T-helper 2 cell treated with Interferon-gamma antibody and Interleukin-4, amounts not matched to agents 5 μg/mL and 100 μg/mL, for 36 hours (primary cell): ENCODE results near the gene PAF1.
A peak's percentile ranks its signal among the peaks of the same experiment; 100 is the strongest.

Source experiments
- DNase-seq: peaks from one replicate; pipeline ENCODE4 v3.0.0; 2021; ENCODE audit warnings: low spot score
- H3K27ac Mint-ChIP-seq: one replicate; pipeline ENCODE4 v1.8.0; 2021; ENCODE audit warnings: mild to moderate bottlenecking, mixed read lengths
- H3K27me3 Mint-ChIP-seq: one replicate; pipeline ENCODE4 v1.8.0; 2021; ENCODE audit warnings: low read depth, mixed read lengths
- H3K36me3 Mint-ChIP-seq: one replicate; pipeline ENCODE4 v1.8.0; 2021; ENCODE audit warnings: low read depth, mixed read lengths
- H3K4me1 Mint-ChIP-seq: one replicate; pipeline ENCODE4 v1.8.0; 2021; ENCODE audit warnings: low read depth, mixed read lengths
- H3K4me3 Mint-ChIP-seq: one replicate; pipeline ENCODE4 v1.8.0; 2022; ENCODE audit warnings: mild to moderate bottlenecking, moderate library complexity, mixed read lengths
- H3K9me3 Mint-ChIP-seq: one replicate; pipeline ENCODE4 v1.8.0; 2021; ENCODE audit warnings: mixed read lengths

Gene PAF1

DNA sequence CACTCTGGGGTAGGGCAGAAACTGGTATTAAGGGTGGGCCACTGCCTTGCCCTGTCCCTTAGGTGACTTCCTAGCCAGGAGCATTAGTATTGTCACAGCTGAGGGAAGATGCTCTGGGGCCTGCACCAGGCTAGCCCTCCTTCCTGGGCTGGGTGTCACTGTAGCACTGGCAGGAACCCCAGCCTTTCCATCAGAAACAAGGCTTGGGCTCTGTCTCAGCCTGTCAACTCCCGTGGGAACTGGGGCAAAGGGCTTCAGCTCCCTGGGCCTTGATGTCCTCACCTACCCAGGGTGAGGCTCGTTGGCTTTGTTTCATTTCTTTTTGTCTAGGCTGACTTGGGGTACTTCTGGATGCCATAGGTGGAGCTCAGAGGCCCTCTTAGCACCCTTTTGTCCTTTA lies 18.0 kb downstream of the PAF1 start:
- no peaks in the 10 kb centered on the region for H3K4me1 Mint-ChIP-seq
- no peaks in the 10 kb centered on the region for H3K9me3 Mint-ChIP-seq
- peaks cover 46% of the 10 kb centered on the region for H3K36me3 Mint-ChIP-seq
- H3K27ac Mint-ChIP-seq, result peak overlapping the region; percentile 49
- no peak overlapping the region for H3K4me3 Mint-ChIP-seq
- H3K27me3 Mint-ChIP-seq, result no peaks in the 10 kb centered on the region
- DNase-seq, result no peak

DNA sequence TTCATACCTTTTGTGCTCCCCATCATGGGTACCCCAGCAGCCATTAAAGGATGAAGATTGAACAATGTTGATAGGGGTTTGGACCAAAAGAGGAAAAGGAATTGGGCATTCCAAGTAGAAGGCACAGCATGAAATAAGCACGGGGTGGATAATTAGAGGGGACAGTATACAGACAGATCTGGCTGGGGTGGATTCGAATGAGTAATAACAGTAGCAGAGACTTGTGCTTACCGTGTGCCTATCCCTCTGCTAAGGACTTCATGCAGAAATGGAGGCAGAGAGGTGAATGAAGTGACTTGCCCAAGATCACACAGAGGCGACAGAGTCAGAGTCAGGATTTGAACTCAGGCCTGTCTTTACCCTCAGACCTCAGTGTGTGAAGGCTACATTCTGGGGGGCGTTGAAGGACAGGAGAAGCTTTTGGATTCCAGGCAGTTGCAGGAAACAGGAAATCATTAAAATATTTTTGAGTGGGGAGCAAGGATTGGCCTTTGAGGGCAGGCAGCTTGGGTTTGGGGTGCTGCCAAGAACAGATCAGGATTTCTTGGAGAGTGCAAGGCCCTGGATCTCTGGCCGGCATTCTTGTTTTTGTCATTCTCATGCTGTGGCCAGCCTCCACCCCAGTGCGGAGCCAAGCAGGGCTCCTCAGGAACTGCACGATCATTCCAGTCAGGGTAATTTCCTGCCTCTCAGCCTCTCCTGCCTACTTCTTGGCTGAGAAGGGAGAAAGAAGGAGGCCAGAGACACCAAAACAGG lies 18.7 kb downstream of the PAF1 start:
- Mint-ChIP-seq H3K4me1 (no peaks in the 10 kb centered on the region), H3K27ac (no peak overlapping the region), H3K36me3 (peaks cover 41% of the 10 kb centered on the region)

DNA sequence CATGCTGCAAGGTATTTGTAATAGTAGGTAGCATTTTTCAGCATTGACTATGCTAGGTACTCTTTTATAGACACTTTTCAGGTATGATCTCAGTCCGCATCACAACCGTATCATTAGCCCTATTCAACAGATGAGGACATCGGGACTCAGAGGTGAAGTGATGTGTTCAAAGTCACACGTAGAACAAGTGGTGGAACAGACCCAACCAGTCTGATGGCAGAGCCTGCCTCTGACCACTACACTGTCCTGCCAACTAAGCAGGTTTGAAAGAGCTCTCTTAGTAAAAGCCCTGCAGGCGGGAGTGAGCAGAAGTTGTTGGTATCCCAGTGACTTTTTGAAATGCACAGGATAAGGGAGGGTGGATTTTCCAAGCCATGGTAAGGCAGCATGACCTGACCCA lies 20.2 kb downstream of the PAF1 start:
- H3K4me3 Mint-ChIP-seq, result no peak overlapping the region
- no peaks in the 10 kb centered on the region for H3K9me3 Mint-ChIP-seq
- H3K36me3 Mint-ChIP-seq, result peaks cover 30% of the 10 kb centered on the region
- DNase-seq, result no peak
- H3K27ac Mint-ChIP-seq, result peak overlapping the region; percentile 40
- H3K27me3 Mint-ChIP-seq, result no peaks in the 10 kb centered on the region
- H3K4me1 Mint-ChIP-seq, result no peaks in the 10 kb centered on the region

More for the DNA sequence above, 18.7 kb downstream of the PAF1 start:
- no peak overlapping the region for H3K4me3 Mint-ChIP-seq
- no peak for DNase-seq
- no peaks in the 10 kb centered on the region for H3K27me3 Mint-ChIP-seq
- no peaks in the 10 kb centered on the region for H3K9me3 Mint-ChIP-seq

DNA sequence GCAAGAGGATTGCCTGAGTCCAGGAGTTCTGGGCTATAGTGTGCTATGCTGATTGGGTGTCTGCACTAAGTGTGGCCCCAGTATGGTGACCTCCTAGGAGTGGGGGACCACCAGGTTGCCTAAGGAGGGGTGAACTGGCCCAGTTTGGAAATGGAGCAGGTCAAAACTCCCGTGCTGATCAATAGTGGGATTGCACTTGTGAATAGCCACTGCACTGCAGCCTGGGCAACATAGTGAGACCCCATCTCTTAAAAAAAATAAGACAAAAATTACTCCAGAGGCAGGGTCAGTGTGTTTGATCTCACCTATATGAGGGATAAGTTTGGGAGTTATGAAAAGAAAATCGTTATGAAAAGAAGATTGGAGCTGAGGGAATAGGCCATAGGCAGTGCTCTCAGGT lies 21.7 kb downstream of the PAF1 start:
- Mint-ChIP-seq H3K27me3 (no peaks in the 10 kb centered on the region), H3K4me1 (no peaks in the 10 kb centered on the region), H3K36me3 (peaks cover 30% of the 10 kb centered on the region), H3K9me3 (no peaks in the 10 kb centered on the region), H3K27ac (no peak overlapping the region), H3K4me3 (no peak overlapping the region)
- DNase-seq, result no peak

DNA sequence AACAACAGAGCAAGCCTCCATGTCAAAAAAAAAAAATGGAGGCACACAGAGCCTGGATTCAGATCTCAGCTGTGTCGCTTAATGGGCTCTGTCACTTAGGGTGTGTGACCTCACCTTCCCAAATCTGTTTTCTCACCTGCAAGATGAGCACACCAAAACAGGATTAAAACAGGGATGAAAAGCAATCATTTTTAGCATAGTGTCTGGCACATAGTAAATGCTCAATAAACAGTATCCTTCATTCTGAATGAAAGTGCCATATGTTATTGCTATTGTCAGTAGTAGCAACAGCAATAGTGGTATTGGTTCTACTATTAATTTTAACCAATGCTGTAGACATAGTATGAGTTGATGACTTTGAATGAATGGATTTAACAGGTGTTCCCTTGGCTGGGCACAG lies 25.4 kb downstream of the PAF1 start:
- H3K9me3 Mint-ChIP-seq, result no peaks in the 10 kb centered on the region
- DNase-seq, result no peak
- no peaks in the 10 kb centered on the region for H3K4me1 Mint-ChIP-seq
- H3K27me3 Mint-ChIP-seq, result no peaks in the 10 kb centered on the region
- H3K27ac Mint-ChIP-seq, result no peak overlapping the region
- H3K4me3 Mint-ChIP-seq, result no peak overlapping the region
- H3K36me3 Mint-ChIP-seq, result peaks cover 28% of the 10 kb centered on the region

DNA sequence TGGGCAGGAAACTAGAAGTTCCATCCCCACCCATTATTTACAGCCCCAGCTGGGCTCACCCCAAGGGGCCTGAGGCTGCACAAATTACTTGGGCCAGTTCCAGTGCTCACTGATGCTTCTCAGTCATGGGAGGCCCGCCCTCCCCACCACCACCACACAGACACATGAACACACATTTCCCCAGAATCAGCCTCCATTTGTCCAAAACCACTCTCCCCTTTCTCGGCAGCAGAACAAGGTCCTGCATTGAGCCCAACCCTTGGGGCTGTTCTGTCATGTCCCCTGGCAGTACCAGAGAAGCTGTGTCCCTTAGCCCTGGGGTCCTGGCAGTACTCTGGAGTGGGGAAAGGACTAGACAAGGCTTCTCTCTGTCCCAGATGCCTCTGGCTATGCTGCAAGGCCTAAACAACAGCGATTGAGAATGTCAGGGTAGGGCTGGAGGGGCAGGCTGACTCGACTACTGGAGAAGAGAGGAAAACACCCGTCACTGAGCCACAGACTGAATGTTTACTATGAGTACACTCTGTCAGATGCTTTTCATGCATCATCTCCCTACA lies 26.9 kb downstream of the PAF1 start:
- no peak for DNase-seq
- Mint-ChIP-seq H3K36me3 (peaks cover 27% of the 10 kb centered on the region), H3K9me3 (no peaks in the 10 kb centered on the region), H3K4me1 (no peaks in the 10 kb centered on the region), H3K27me3 (no peaks in the 10 kb centered on the region), H3K27ac (no peak overlapping the region), H3K4me3 (no peak overlapping the region)

DNA sequence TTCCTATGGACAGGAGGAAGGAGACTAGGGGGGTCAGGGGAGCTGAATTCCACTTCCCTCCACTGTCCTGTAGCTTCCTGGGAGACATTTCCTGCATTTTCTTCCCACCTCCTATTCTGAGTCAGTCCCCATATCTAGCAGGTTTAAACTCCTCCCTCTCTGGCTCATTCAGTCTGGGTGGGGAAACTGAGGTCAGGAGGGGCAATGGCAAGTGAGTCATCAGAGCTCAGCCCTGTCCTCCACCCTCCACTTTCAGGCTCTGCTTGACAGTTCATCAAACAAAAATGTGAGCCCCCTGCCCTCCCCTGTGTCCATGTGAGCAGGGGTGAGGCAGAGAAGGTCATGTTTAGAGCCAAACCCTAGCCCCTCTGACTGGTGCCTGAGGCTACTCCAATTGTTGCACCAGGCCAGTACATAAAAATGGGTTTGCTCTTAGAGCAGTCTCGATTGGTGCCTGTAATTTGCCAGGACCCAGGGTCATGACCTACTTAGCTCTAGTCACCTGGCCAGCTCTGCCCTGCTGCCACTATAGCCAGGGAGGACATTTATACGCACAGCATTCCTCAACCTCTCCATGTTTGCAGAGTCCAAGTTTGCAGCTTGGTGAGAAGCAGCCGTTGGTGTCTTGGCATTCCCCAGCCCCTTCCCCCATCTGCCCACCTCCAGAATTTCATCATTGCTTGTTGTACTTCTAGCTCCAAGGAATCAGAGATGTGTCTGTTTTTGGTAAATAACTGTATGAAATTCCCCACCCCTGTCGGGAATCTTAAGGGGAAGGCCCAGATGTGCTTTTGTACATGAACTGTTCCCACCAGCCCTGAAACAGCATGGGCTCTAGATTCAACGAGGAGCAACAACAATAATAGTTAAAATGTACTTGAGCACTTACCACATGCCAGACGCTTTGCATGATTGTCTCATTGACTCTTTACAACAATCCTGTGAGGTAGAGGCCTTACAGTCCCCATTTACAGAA lies 27.9 kb downstream of the PAF1 start:
- H3K4me1 Mint-ChIP-seq, result no peaks in the 10 kb centered on the region
- no peaks in the 10 kb centered on the region for H3K9me3 Mint-ChIP-seq
- H3K27me3 Mint-ChIP-seq, result no peaks in the 10 kb centered on the region
- no peak overlapping the region for H3K27ac Mint-ChIP-seq
- H3K4me3 Mint-ChIP-seq, result no peak overlapping the region
- DNase-seq, result no peak
- H3K36me3 Mint-ChIP-seq, result peaks cover 29% of the 10 kb centered on the region

DNA sequence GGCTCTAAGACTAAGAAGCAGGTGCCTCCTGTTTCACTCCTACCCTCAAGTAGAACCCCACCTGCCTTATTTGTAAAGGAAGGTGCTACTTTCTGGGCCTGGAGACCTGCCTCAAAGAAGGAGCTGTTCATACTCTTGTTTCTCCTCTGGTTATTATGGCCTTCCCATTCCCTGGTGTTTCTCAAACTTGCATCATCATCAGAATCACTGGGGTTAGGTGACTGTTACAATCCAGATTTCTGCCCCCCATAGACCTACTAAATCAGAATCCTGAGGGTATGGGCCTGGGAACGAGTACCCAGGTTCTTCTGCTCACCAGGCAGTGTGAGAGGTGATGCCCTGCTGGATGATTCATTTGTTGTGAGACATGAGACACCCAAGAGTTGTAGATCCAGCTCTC lies 30.3 kb downstream of the PAF1 start:
- no peaks in the 10 kb centered on the region for H3K9me3 Mint-ChIP-seq
- H3K4me1 Mint-ChIP-seq, result peaks cover 4% of the 10 kb centered on the region
- peaks cover 46% of the 10 kb centered on the region for H3K36me3 Mint-ChIP-seq
- H3K27ac Mint-ChIP-seq, result no peak overlapping the region
- H3K27me3 Mint-ChIP-seq, result no peaks in the 10 kb centered on the region
- no peak for DNase-seq
- H3K4me3 Mint-ChIP-seq, result no peak overlapping the region

DNA sequence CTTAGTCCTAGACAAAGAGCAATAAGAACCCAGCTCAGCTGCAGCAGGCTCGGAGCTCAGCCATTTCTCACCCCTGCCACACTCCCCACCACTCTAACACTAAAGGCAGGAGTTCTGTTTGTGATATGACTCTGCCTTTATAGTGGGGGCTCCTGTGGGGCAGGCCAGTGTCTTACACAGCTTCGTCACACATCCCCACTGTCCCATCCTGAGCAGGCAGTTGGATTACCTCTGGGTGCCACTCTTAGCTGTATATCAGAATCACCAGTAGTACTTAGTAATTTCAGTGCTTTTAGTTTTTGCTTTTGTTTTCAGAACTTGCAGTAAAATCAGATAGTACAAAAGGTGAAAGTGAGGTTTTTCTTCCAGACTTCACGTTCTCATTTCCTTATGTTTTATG lies 31.9 kb downstream of the PAF1 start:
- DNase-seq, result no peak
- H3K27ac Mint-ChIP-seq, result no peak overlapping the region
- peaks cover 45% of the 10 kb centered on the region for H3K36me3 Mint-ChIP-seq
- H3K9me3 Mint-ChIP-seq, result no peaks in the 10 kb centered on the region
- H3K4me1 Mint-ChIP-seq, result peaks cover 4% of the 10 kb centered on the region
- no peak overlapping the region for H3K4me3 Mint-ChIP-seq
- H3K27me3 Mint-ChIP-seq, result no peaks in the 10 kb centered on the region

DNA sequence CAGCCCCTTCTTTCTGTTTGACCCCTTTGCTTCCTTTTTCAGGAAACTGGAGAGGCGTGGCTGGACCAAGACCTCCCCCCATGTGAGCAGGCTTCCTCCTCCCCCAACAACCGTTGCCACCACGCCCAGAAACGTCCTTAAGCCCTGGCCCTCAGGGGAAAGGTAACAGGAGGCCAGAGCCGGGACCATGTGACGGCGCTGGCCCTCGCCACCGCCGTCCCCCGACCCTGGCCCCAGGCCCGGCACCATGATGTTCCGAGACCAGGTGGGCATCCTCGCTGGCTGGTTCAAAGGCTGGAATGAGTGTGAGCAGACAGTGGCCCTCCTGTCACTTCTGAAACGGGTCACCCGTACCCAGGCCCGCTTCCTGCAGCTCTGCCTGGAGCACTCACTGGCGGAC lies 34.3 kb downstream of the PAF1 start:
- Mint-ChIP-seq H3K36me3 (peaks cover 46% of the 10 kb centered on the region), H3K27ac (no peak overlapping the region), H3K9me3 (no peaks in the 10 kb centered on the region), H3K4me3 (no peak overlapping the region), H3K27me3 (no peaks in the 10 kb centered on the region), H3K4me1 (peaks cover 10% of the 10 kb centered on the region)
- no peak for DNase-seq

DNA sequence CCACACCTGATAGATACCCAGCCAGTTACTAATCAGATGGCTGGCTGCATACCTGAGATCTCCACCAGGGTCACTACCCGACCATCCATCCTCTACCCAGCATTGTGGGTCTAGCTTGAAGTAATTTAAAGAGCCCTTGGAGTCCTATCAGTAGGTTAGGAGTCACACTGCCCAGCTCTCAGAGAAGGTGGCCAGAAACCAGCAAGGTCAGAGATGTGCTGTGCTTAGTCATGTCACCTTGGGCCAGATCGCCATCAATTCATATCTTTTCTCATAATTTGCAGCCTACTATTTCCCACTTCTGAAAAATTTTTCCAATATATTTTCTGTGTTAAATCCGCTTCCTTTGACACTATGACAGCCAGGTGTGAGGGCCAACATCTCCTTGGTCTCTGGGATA lies 34.8 kb downstream of the PAF1 start:
- no peaks in the 10 kb centered on the region for H3K27me3 Mint-ChIP-seq
- H3K4me3 Mint-ChIP-seq, result no peak overlapping the region
- no peaks in the 10 kb centered on the region for H3K9me3 Mint-ChIP-seq
- H3K27ac Mint-ChIP-seq, result no peak overlapping the region
- H3K36me3 Mint-ChIP-seq, result peaks cover 47% of the 10 kb centered on the region
- H3K4me1 Mint-ChIP-seq, result peaks cover 15% of the 10 kb centered on the region
- no peak for DNase-seq

DNA sequence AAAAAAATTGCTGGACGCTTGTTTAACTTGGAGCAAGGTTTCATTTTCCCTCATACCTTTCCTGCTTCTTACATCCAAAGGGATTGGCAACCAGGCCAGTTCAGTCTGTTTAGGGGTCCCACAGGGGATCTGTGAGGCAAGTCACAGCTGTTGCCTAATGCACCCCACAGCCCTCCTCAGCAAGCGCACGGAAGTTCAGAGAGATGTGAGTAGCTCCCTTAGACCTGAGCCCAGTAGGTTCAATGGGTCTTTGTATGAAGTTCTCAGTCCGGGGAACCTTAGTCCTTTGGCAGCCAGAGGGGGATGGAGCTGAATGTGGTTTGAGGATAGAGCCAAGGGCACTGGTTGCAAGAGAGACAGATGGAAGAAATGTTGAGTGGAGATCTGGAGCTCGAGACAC lies 35.7 kb downstream of the PAF1 start:
- H3K27ac Mint-ChIP-seq, result no peak overlapping the region
- H3K4me1 Mint-ChIP-seq, result peaks cover 15% of the 10 kb centered on the region
- no peaks in the 10 kb centered on the region for H3K9me3 Mint-ChIP-seq
- H3K27me3 Mint-ChIP-seq, result no peaks in the 10 kb centered on the region
- no peak for DNase-seq
- no peak overlapping the region for H3K4me3 Mint-ChIP-seq
- peaks cover 44% of the 10 kb centered on the region for H3K36me3 Mint-ChIP-seq

DNA sequence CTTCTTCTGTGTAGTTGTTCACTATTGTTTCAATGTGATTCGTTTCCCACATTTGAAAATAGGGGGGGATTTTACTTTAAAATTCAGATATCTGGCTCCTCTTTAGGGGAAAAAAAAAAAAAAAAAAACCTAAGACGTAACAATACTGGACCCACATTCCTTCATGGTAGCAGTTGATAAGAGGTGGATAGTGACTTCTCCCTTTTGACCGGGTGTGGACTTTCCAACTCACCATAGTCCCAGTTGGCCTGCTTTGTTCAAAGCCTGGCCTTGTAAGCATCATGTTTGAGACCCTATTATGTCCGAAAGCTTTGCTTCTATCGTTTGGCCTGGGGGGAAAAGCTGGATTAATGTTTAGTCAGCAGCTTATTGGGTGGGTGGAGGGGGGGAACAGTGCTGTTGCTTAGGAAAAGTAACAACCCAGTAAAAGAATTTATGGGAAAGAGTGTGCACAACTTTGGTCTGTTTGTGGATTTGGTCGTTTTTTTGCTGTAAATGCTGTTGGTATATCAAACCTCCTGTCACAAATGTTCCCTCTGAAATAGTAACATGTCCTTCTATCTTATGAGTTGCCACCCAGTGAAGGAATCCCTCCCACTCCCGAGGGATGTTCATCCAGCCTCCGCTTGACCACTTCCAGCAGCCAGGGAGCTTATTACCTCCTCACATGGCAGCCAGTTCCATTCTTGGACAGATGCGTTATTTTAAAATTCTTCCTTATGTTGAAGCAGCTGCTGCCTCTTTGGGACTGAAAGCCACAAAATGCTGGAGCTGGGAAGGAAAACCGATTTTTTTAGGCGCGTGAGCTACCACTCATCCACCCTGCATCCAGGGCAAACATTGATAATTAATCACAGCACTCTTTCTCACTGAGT lies 38.3 kb downstream of the PAF1 start:
- Mint-ChIP-seq H3K27me3 (no peaks in the 10 kb centered on the region), H3K27ac (peak overlapping the region; percentile 86), H3K36me3 (peaks cover 39% of the 10 kb centered on the region), H3K4me1 (peaks cover 26% of the 10 kb centered on the region), H3K9me3 (no peaks in the 10 kb centered on the region), H3K4me3 (no peak overlapping the region)
- DNase-seq, result no peak
